Measurements from ENCODE around the gene TOGARAM2. TPM values are rescaled to one million over a fixed set of nuclear protein-coding genes. Genes with fewer than 3 reads are reported as not detected.

TOGARAM2 gene
- total RNA-seq, 2 donors from 2014 or later = 3.0 to 4.3 TPM

DNA sequence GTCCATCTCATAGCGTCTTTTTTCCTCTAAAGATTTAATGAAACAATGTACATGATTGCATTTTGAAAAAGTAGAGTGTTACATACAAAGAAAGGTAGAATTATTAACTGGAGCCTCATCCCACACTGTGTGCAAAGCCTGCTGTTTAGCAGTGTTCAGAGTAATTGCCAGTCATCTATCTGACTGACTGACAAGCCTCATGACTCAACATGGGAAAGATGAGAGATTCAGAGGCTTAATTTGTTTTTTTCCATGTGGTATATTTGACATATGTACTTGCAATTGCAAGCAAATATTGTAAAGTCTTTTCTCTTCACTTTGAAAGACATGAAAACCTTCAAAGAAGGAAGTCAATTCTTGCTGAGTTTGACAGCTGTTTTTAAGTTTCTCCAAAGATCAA lies 78.5 kb downstream of the TOGARAM2 start:
- ATAC-seq (replicated peaks) = peak; percentile 87
- H3K4me3 Mint-ChIP-seq = no peak overlapping the region
- H3K27me3 Mint-ChIP-seq = no peaks in the 10 kb centered on the region
- H3K36me3 Mint-ChIP-seq (ENCODE audit: low read depth) = no peaks in the 10 kb centered on the region
- peaks cover 7% of the 10 kb centered on the region for H3K4me1 Mint-ChIP-seq
- H3K9me3 Mint-ChIP-seq = no peaks in the 10 kb centered on the region
- peak overlapping the region; percentile 32 for H3K27ac Mint-ChIP-seq

DNA sequence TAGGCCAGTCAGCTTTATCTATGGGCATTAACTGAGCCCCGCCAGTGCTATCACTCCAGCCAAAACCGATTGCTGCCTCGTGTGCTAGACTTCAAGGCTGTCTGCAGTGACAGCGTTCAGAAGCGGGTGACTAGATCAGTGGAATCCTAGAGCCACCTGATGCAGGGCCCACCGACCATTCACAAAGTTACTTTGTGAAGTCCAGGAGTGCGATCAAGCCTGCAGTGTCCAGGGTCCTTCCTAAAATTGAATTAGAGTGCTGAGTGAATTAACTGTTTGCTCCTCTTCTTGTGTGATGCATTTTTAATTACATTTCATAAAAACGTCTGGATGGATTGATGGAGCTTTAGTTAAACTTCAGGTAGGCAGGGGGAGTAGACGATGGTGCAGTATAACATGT lies 79.3 kb downstream of the TOGARAM2 start:
- Mint-ChIP-seq H3K36me3 (ENCODE audit: low read depth) (no peaks in the 10 kb centered on the region), H3K4me1 (peaks cover 7% of the 10 kb centered on the region), H3K9me3 (no peaks in the 10 kb centered on the region), H3K4me3 (no peak overlapping the region), H3K27ac (no peak overlapping the region), H3K27me3 (no peaks in the 10 kb centered on the region)
- ATAC-seq (replicated peaks) = no peak

DNA sequence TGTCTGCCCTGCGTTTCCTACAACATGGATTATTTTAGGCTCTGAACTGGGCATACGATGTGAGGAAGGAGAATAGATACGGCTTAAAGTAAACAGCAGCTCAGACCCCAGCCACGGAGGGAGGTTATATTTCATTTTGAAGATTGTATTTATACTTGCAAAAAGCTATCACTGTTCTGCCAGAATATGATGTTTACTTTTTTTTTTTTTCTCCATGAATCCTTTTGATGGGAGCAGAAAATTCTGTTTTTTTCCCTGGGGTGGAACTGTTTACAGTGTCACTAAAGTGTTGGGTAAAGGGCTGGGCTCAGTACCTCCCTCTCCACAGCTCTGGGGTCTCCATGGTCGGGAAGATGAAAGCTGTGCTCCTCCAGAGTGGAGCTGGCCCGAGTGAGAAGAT lies 80.1 kb downstream of the TOGARAM2 start:
- no peak for ATAC-seq (replicated peaks)
- no peak overlapping the region for H3K27ac Mint-ChIP-seq
- H3K36me3 Mint-ChIP-seq (ENCODE audit: low read depth) = no peaks in the 10 kb centered on the region
- H3K27me3 Mint-ChIP-seq = no peaks in the 10 kb centered on the region
- no peaks in the 10 kb centered on the region for H3K9me3 Mint-ChIP-seq
- no peak overlapping the region for H3K4me3 Mint-ChIP-seq
- H3K4me1 Mint-ChIP-seq = peaks cover 7% of the 10 kb centered on the region

DNA sequence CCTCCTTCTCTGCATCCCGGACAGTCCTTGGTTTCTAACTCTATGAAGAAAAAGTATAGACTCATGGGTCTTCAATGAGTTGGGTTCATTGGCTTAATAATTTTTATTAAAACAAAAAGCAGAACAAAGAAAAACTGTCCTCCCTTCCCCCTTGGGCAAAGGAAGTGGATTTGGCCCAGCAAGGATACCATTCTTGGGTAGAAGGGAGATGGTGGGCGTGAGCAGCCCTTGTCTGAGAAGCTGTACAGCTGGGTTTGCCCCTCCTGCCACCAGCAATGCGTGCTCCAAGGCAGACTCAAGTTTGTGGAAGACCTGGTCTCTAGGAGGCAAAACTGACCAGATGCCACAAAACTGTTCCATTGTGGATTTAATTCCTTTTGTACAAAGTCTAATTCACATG lies 80.5 kb downstream of the TOGARAM2 start:
- H3K4me1 Mint-ChIP-seq = peaks cover 7% of the 10 kb centered on the region
- H3K27ac Mint-ChIP-seq = no peak overlapping the region
- H3K9me3 Mint-ChIP-seq = no peaks in the 10 kb centered on the region
- H3K36me3 Mint-ChIP-seq (ENCODE audit: low read depth) = no peaks in the 10 kb centered on the region
- H3K4me3 Mint-ChIP-seq = no peak overlapping the region
- H3K27me3 Mint-ChIP-seq = no peaks in the 10 kb centered on the region
- ATAC-seq (replicated peaks) = no peak

DNA sequence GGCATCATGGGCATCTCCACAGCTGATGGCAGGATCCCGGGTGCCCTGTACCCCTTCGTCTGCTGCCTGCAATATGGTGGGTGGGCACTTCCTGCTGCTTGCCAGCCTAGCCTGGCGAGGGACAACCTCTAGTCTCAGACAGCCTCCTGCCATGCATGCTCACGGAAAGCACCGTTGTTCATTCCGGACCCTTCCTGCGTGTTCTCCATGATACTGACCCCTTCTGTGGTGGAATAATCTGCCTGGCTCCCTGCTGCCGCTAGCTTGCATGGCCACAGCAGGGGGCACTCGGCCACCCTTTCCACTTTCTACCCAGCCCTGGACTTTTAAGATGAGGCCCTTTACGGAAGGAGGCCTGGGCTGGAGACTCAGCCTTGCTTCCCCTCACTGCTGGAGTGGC lies 81.3 kb downstream of the TOGARAM2 start:
- H3K9me3 Mint-ChIP-seq = no peaks in the 10 kb centered on the region
- no peak for ATAC-seq (replicated peaks)
- H3K4me1 Mint-ChIP-seq = peaks cover 7% of the 10 kb centered on the region
- no peak overlapping the region for H3K27ac Mint-ChIP-seq
- no peak overlapping the region for H3K4me3 Mint-ChIP-seq
- H3K36me3 Mint-ChIP-seq (ENCODE audit: low read depth) = no peaks in the 10 kb centered on the region
- no peaks in the 10 kb centered on the region for H3K27me3 Mint-ChIP-seq

DNA sequence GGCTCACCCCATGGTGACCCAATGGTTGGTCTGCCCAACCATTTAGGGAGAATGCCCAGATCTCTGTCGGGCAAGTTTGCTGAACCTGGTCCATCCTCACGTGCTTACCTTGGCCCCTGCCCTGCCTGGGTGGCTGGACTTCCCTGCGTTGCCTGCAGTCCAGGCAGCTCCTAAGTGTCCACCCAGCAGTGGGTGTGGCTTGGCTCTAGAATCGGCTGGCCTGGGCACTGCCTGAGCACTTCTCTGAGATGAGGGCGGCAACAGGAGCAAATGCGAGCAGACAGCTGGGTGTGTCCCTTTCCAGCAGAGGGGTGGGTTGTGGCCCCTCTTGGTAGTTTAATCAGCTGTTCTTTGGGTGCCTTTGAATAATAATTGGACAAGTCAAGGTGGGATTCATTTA lies 82.0 kb downstream of the TOGARAM2 start:
- Mint-ChIP-seq H3K4me1 (peaks cover 7% of the 10 kb centered on the region), H3K36me3 (ENCODE audit: low read depth) (no peaks in the 10 kb centered on the region), H3K4me3 (no peak overlapping the region), H3K27me3 (no peaks in the 10 kb centered on the region), H3K27ac (no peak overlapping the region), H3K9me3 (no peaks in the 10 kb centered on the region)
- ATAC-seq (replicated peaks) = no peak

DNA sequence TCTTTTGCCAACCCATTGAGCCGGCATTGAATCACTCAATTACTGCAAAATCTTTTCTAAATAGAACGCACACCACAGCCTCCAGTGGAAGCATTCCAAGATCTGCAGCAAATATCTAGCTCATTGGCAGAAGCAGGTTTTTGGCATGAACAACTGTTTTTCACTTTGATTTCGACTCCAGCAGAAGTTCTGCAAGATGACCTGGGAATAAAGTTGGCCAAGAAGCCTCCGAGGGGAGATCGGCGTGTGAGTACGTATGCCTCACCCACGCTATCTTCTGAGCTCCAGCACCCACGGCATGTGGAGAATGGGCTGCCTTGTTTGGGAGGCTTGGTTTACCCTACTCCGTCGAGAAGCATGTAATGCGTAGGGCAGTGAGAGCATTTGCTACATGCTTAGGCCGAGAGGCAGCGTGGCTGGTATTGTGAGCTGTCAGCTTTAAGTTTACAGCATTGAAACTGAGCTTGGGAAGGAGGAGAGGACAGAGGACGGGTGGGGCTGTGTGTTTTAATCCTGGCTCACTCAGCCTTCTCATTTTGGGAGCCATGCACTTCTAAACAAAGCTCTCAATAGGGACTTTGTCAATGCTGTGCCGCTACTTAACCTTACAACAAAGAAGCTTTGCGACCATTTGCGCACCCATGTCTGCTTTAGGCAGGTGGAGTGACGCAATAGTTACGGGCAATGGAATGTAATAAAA lies 82.7 kb downstream of the TOGARAM2 start:
- Mint-ChIP-seq H3K4me1 (peaks cover 7% of the 10 kb centered on the region), H3K9me3 (no peaks in the 10 kb centered on the region), H3K36me3 (ENCODE audit: low read depth) (no peaks in the 10 kb centered on the region), H3K4me3 (no peak overlapping the region), H3K27ac (no peak overlapping the region), H3K27me3 (no peaks in the 10 kb centered on the region)
- ATAC-seq (replicated peaks) = no peak

DNA sequence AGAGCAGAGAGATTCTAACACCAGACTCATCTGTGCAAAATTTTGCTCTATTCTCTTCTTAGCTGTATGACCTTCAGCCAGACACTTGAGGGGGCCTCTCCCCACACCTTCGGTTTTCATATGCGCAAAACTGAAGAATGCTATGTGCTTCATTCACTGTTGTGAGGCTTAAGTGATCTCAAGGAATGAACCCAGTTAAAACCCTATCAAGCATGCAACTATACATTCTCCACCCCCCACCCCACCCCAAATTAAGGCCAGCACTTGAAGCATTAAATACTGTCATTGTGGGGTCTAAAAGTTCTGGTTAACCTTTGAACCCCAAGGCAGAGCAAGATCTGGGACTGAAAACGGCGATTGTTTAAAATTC lies 83.2 kb downstream of the TOGARAM2 start:
- no peak overlapping the region for H3K4me3 Mint-ChIP-seq
- no peak overlapping the region for H3K27ac Mint-ChIP-seq
- H3K4me1 Mint-ChIP-seq = peaks cover 6% of the 10 kb centered on the region
- H3K9me3 Mint-ChIP-seq = no peaks in the 10 kb centered on the region
- ATAC-seq (replicated peaks) = no peak
- H3K27me3 Mint-ChIP-seq = no peaks in the 10 kb centered on the region
- no peaks in the 10 kb centered on the region for H3K36me3 Mint-ChIP-seq (ENCODE audit: low read depth)

DNA sequence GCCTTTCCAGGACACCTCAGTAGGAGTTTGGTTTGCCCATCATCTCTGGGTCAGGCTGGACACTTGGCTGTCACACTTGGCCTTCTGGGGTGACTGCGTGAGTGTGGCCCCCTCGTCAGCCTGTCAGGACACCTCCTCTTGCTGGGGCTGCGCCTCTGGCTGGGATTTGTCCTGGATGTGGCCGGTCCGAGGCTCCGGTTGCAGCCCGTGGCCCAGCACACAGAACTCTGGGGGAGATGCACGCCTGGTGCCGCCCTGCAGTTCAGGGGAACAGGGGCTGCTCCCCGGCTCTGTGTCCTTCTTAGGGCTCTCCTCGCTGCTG lies 83.6 kb downstream of the TOGARAM2 start:
- peaks cover 3% of the 10 kb centered on the region for H3K4me1 Mint-ChIP-seq
- H3K36me3 Mint-ChIP-seq (ENCODE audit: low read depth) = no peaks in the 10 kb centered on the region
- H3K4me3 Mint-ChIP-seq = no peak overlapping the region
- H3K27ac Mint-ChIP-seq = no peak overlapping the region
- ATAC-seq (replicated peaks) = no peak
- H3K27me3 Mint-ChIP-seq = no peaks in the 10 kb centered on the region
- no peaks in the 10 kb centered on the region for H3K9me3 Mint-ChIP-seq

DNA sequence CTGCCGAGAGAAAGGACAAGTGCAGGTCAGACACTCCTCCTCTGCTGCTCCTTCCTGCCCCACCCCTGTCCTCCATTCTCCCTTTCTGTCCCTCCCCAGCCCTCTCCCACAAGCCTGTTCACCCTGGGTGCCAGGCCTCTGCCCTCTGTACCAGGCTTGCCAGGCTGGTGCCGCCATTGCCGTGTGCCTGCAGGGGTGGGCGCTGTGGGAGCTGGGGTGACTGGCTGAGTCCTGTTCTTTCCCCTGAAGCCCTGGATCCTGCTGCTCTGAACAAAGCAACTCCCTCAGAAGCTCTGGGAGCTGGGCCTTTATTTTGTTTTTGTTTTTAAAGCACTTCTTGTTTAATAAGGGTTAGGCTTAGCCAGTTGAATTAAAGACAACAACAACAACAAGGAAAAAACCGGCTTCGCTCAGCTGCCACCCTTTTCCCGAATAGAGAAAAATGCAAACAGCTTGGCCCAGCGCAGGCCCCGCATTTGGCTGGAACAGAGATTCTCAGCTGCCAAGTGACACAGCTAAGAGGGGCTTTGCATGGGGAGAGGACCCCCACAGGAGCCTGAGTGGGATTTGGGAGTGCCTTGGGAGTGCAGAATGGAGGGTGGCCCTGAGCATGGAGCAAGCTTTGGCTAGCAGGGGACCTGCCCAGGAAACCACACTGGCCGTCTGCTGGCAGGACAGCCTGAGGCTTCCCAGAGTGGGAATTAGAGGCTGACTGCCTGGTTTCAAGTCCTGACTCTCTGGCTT lies 84.1 kb downstream of the TOGARAM2 start:
- Mint-ChIP-seq H3K4me3 (no peak overlapping the region), H3K4me1 (no peaks in the 10 kb centered on the region), H3K9me3 (no peaks in the 10 kb centered on the region), H3K36me3 (ENCODE audit: low read depth) (no peaks in the 10 kb centered on the region), H3K27ac (no peak overlapping the region), H3K27me3 (no peaks in the 10 kb centered on the region)
- ATAC-seq (replicated peaks) = no peak

DNA sequence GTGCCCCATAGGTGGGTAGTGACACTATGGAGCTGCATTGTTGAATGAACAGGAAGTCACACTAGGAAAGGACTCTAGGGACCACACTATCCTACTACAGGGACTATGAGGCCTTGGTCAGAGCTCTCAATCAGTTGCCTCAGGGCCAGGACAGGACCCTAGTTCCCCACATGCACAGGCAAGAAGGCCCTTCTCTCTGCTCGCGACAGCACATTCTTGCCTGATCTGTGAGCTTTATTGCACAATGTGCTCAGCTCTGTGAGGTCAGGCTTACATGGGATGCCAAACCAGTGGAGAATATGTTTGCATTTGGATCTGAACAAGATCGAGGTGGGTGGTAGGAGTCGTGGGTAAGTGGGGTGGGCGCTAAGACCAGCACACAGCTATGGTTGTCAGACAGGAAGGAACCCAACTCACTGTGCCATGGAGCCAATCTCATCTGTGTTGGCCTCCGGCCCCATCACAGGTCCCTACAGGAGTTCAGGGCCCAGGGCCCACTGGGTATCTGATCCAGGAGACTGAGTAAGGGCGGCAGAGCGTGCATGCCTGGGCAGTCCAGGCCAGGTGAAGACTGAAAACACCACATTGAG lies 85.3 kb downstream of the TOGARAM2 start:
- H3K27me3 Mint-ChIP-seq = no peaks in the 10 kb centered on the region
- no peaks in the 10 kb centered on the region for H3K9me3 Mint-ChIP-seq
- H3K27ac Mint-ChIP-seq = no peak overlapping the region
- H3K36me3 Mint-ChIP-seq (ENCODE audit: low read depth) = no peaks in the 10 kb centered on the region
- H3K4me3 Mint-ChIP-seq = no peak overlapping the region
- H3K4me1 Mint-ChIP-seq = no peaks in the 10 kb centered on the region
- ATAC-seq (replicated peaks) = no peak

DNA sequence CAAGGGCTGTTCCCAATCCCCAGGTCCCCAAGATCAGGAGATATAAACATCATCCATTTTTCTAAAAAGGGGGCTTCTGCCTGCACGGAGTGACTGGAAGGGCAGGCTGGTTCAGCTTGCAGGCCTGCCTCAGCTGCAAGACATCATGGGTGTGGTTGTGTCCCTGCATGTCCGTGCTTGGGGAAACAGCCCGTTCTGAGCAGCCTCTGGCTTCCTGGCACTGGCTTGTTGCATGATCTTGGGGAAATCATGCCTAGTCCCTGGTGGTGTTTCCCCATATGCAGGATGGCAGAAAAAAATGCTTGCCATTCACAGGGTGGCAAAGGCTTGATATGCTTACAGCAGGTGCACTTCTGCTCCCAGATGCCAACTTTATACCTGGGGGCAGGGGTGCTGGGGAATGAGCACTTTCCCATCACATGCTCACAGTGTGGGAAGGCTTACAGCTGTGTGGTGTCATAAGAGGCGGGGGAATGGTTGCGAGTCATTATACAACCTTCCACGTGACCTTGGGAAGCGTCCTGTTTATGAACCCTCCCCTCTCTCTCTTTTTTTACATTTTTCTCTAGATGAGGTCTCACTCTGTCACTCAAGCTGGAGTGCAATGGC lies 86.0 kb downstream of the TOGARAM2 start:
- Mint-ChIP-seq H3K27me3 (no peaks in the 10 kb centered on the region), H3K4me3 (no peak overlapping the region), H3K27ac (no peak overlapping the region), H3K4me1 (no peaks in the 10 kb centered on the region), H3K9me3 (no peaks in the 10 kb centered on the region), H3K36me3 (ENCODE audit: low read depth) (no peaks in the 10 kb centered on the region)
- ATAC-seq (replicated peaks) = no peak

DNA sequence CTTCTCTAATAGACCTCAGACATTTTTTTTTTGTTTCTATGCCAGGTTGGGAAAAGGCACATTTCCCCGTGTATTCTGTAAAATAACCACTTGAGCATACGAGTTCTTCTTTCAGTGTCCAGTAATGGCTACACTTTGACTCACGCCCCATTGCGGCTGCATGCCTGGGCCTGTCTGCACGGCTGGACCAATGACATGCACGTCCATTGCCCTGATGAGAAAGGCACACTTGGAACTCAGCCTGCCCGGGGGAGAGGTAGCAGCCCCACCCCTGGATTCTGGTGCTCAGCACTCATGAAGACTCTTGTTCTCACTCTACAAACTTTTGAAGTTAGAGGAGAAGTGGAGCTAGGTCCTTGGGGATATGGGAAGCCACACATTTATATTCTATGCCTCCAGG lies 87.4 kb downstream of the TOGARAM2 start:
- Mint-ChIP-seq H3K4me1 (no peaks in the 10 kb centered on the region), H3K36me3 (ENCODE audit: low read depth) (no peaks in the 10 kb centered on the region), H3K27me3 (no peaks in the 10 kb centered on the region), H3K4me3 (no peak overlapping the region), H3K9me3 (no peaks in the 10 kb centered on the region), H3K27ac (no peak overlapping the region)
- ATAC-seq (replicated peaks) = no peak

DNA sequence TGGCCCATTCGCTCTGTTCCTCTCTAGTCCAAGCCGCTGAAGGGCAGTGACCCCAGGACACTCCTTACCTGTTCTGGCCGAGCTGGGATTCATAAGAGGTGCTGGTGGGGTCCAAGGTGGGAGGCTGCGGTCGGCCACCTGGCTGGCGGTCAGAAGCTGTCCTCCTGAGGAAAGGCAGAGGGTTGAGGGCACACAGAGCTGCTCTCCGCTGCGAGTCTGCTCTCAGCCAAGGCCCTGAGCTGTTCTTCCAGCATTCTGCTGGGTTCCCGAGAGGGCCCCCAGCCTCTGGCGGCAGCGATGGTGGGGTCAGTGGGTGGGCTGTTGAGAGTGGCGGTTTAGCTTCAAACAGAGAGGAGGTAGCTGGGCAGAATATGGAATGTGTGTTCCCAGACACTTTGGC lies 89.4 kb downstream of the TOGARAM2 start:
- H3K9me3 Mint-ChIP-seq = no peaks in the 10 kb centered on the region
- ATAC-seq (replicated peaks) = no peak

More for the DNA sequence above, 89.4 kb downstream of the TOGARAM2 start:
- no peaks in the 10 kb centered on the region for H3K36me3 Mint-ChIP-seq (ENCODE audit: low read depth)
- H3K27me3 Mint-ChIP-seq = no peaks in the 10 kb centered on the region
- H3K27ac Mint-ChIP-seq = no peak overlapping the region
- H3K4me3 Mint-ChIP-seq = no peak overlapping the region
- H3K4me1 Mint-ChIP-seq = no peaks in the 10 kb centered on the region

Data from activated T-helper 17 cell treated with anti-CD3 and anti-CD28 coated beads, Interleukin-2, amount 50 U/mL, for 72 hours (primary cell).